ENCODE results near the gene ZFAND2A. TPM values are rescaled to one million over a fixed set of nuclear protein-coding genes. Genes with fewer than 3 reads are reported as not detected.
"Not testable (repeated sequence)": the region's sequence is repeated elsewhere in the genome, so short reads cannot be mapped to it uniquely, and the experiment has no call there.

The ZFAND2A gene
- total RNA-seq, 1 experiment from 2014 or later = 19.1 TPM

GRCh38 chr7:1171516-1171915, 11.5 kb upstream of the ZFAND2A start:
- H2AFZ ChIP-seq (ENCODE audit: low read depth, low read length, poor library complexity, severe bottlenecking); H3K4me2 ChIP-seq (ENCODE audit: low read length); H3K9me3 ChIP-seq (ENCODE audit: control insufficient read depth in 1 of 2, insufficient read depth in 1 of 2, low read depth in 1 of 2, low read length in 2 of 2); intact Hi-C loops (cut with micrococcal nuclease); H3K79me2 ChIP-seq (ENCODE audit: insufficient read depth, low read length); BruUV-seq (replicated peaks); H3K9me2 ChIP-seq (ENCODE audit: insufficient read depth); H3K4me3 ChIP-seq (replicated peaks in 1 of 2; ENCODE audit: low read depth in 1 of 2, low read length in 2 of 2); DNase-seq (ENCODE audit: low read depth, low spot score); H3K27ac ChIP-seq (ENCODE audit: low read depth, low read length); H3K36me3 ChIP-seq (ENCODE audit: control insufficient read depth in 1 of 2, insufficient read depth in 2 of 2, low read length in 2 of 2); H3K27me3 ChIP-seq (ENCODE audit: insufficient read depth, low read length); RAD21 ChIA-PET (ENCODE audit: low non-redundant PET in 1 of 2, low total read pairs in 2 of 2, uncharacterized antibody in 2 of 2, unreplicated experiment in 2 of 2); POLR2A ChIA-PET; H4K20me1 ChIP-seq (ENCODE audit: insufficient read depth); CTCF ChIA-PET; ATAC-seq; H3K9ac ChIP-seq (ENCODE audit: low read length): not testable (repeated sequence)
- peaks cover 6 to 12% of the 10 kb centered on the region in 2 experiments for H3K4me1 ChIP-seq (ENCODE audit: control insufficient read depth in 1 of 2, insufficient read depth in 2 of 2, low read length in 2 of 2)

GRCh38 chr7:1170741-1171501, 10.9 kb upstream of the ZFAND2A start:
- peaks cover 0 to 3% of the 10 kb centered on the region in 2 experiments; a peak in 1 of 4 replicates for H3K9me3 ChIP-seq (ENCODE audit: control insufficient read depth in 1 of 2, insufficient read depth in 1 of 2, low read depth in 1 of 2, low read length in 2 of 2)
- POLR2A ChIA-PET = no interaction called here
- no peak overlapping the region for H2AFZ ChIP-seq (ENCODE audit: low read depth, low read length, poor library complexity, severe bottlenecking)
- ATAC-seq (no peak), DNase-seq (ENCODE audit: low read depth, low spot score) (no peak)
- H3K27me3 ChIP-seq (ENCODE audit: insufficient read depth, low read length) = no peaks in the 10 kb centered on the region
- H4K20me1 ChIP-seq (ENCODE audit: insufficient read depth) = no peaks in the 10 kb centered on the region
- intact Hi-C loops (cut with micrococcal nuclease) = no loop called here
- BruUV-seq (replicated peaks) = no TSS peak
- CTCF ChIA-PET = no interaction called here
- H3K9ac ChIP-seq (ENCODE audit: low read length) = no peak overlapping the region
- H3K4me3 ChIP-seq (replicated peaks in 1 of 2; ENCODE audit: low read depth in 1 of 2, low read length in 2 of 2) = no peak overlapping the region
- H3K79me2 ChIP-seq (ENCODE audit: insufficient read depth, low read length) = no peaks in the 10 kb centered on the region
- no peak overlapping the region for H3K4me2 ChIP-seq (ENCODE audit: low read length)
- peaks cover 3 to 6% of the 10 kb centered on the region in 2 experiments; a peak in 3 of 4 replicates for H3K4me1 ChIP-seq (ENCODE audit: control insufficient read depth in 1 of 2, insufficient read depth in 2 of 2, low read length in 2 of 2)
- RAD21 ChIA-PET (ENCODE audit: low non-redundant PET in 1 of 2, low total read pairs in 2 of 2, uncharacterized antibody in 2 of 2, unreplicated experiment in 2 of 2) = no interaction called here
- no peaks in the 10 kb centered on the region for H3K9me2 ChIP-seq (ENCODE audit: insufficient read depth)
- no peaks in the 10 kb centered on the region for H3K36me3 ChIP-seq (ENCODE audit: control insufficient read depth in 1 of 2, insufficient read depth in 2 of 2, low read length in 2 of 2)
- H3K27ac ChIP-seq (ENCODE audit: low read depth, low read length) = no peak overlapping the region
- no peak for TF ChIP-seq YY1 (IDR thresholded peaks at IDR 0.05; ENCODE audit: extremely low read depth, insufficient replicate concordance, low read depth, low read length)
- TF ChIP-seq POLR2AphosphoS5 (IDR thresholded peaks at IDR 0.05; ENCODE audit: low read depth, low read length) = no peak
- no peak for TF ChIP-seq SP1 (IDR thresholded peaks at IDR 0.05; ENCODE audit: low read depth)
- TF ChIP-seq MAX (IDR thresholded peaks at IDR 0.05) = no peak
- TF ChIP-seq SIN3A (IDR thresholded peaks at IDR 0.05; ENCODE audit: low read depth) = no peak
- TF ChIP-seq REST (IDR thresholded peaks at IDR 0.05; ENCODE audit: low read depth) = no peak
- TF ChIP-seq TCF7L2 (IDR thresholded peaks at IDR 0.05; ENCODE audit: borderline replicate concordance, extremely low read depth, insufficient read depth, insufficient read length) = no peak
- TF ChIP-seq SRF (IDR thresholded peaks at IDR 0.05; ENCODE audit: low read depth) = no peak
- no peak for TF ChIP-seq EZH2phosphoT487 (IDR thresholded peaks at IDR 0.05; ENCODE audit: borderline replicate concordance)
- TF ChIP-seq ATF3 (IDR thresholded peaks at IDR 0.05) = no peak
- TF ChIP-seq ZFX (IDR thresholded peaks at IDR 0.05) = no peak
- TF ChIP-seq JUND (IDR thresholded peaks at IDR 0.05) = no peak
- TF ChIP-seq ZBTB33 (IDR thresholded peaks at IDR 0.05; ENCODE audit: extremely low read depth, insufficient replicate concordance, low read length) = no peak
- TF ChIP-seq ELF1 (IDR thresholded peaks at IDR 0.05; ENCODE audit: borderline replicate concordance, low read depth) = no peak

Data from HCT116 (cell line).